H4 (cell line): ENCODE results near the gene MRPL11. TPM values are rescaled to one million over a fixed set of nuclear protein-coding genes. Genes with fewer than 3 reads are reported as not detected.
A peak's percentile ranks its signal among the peaks of the same experiment; 100 is the strongest.
"Not testable (repeated sequence)": the region's sequence is repeated elsewhere in the genome, so short reads cannot be mapped to it uniquely, and the experiment has no call there.

ENCODE experiments used
- DNase-seq: peaks from one replicate; pipeline ENCODE4 v3.0.0-alpha.2; 2015; ENCODE audit warnings: low spot score
- total RNA-seq: library from RNA; depleted of rRNA; stranded (reverse); fragments of >200 nt; shearing (Covaris generic); gene quantifications from 2 replicates; pipeline ENCODE4 v1.2.3, GENCODE V29; 2014

Gene MRPL11
- total RNA-seq, 1 experiment from 2014 or later = 77.7 TPM

DNA sequence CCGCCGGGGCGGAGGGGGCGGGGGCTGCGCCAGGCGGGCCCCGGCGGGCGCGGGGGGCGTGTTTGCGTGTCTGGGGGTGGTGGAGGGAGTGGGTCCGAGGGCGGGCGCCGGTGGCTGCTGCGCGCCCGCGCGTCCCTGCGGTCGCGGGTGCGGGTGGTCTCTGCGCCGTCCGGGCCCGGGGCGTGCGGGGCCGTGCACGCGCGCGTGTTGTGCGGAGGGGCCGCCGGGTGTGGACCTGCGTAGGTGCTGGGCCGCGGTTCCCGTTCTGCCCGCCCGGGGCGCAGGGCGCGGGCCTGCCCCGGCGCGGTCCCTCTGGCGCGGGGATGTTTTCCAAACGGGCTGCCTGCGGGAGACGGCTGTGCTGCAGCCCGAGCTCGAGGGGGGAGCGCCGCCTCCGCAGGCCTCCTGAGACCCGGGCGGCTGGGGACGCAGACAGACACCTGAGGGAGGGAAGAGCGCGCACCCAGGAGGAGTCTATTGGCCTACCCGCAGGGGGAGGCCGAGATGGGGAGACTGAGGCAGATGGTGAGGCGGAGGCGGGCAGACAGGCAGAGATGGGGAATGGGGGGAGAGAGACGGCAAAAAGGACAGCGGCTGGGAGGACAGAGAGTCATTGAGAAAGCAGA is 28.5 kb upstream of the MRPL11 start:
- no peak for DNase-seq

GRCh38 chr11:66466225-66467033 is 27.8 kb upstream of the MRPL11 start, which contains the start of gene PELI3:
Gene PELI3 (plus strand): TSS chr11:66466905. CDS start chr11:66468129, 1,224 bp downstream.
- DNase-seq = peak; percentile 69

- no peak for DNase-seq
Observed at GRCh38 chr11:66465373-66466224, 27.0 kb upstream of the MRPL11 start.

DNA sequence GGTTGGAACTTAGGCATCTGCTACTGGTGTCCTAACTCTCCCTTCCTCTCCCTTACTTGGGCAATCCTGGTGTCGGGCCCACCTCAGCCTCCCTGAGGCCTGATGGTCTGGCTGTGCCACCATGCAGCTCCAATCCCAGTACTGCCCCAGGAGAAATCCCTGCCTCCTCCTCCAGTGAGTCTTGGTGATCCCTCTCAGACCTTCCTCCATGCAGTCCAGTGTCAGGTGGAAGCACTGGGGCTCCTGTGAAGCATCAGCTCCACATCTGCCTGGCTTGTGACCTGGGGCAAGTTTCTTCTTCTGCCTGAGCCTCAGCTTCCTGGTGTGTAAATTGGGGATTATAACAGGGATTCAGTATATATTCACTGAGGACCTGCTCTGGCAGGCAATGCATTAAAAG is 26.3 kb upstream of the MRPL11 start:
- no peak for DNase-seq

- not testable (repeated sequence) for DNase-seq
Observed at GRCh38 chr11:66464116-66464515, 25.5 kb upstream of the MRPL11 start.

- no peak for DNase-seq
Observed at GRCh38 chr11:66462911-66463310, 24.3 kb upstream of the MRPL11 start.

DNA sequence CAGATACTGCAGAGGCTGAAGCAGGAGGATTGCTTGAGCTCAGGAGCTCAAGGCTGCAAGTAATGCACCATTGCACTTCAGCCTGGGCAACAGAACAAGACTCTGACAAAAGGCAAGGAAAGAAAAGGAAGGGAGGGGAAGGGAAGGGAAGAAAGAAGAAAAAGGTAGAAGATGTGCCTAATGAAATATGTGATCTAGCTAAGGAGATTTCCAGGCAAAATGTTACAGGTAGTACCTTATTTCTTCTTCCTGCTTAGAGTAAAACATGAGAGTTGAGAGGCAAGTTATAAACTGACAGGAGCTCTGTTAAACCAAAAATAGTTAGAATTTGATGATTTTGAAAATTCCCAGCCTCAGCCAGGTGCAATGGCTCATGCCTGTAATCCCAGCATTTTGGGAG is 23.4 kb upstream of the MRPL11 start:
- DNase-seq = no peak

GRCh38 chr11:66459138-66459778 is 20.6 kb upstream of the MRPL11 start:
- DNase-seq = no peak

GRCh38 chr11:66457826-66458225 is 19.2 kb upstream of the MRPL11 start:
- no peak for DNase-seq

- DNase-seq = no peak
Observed at GRCh38 chr11:66454828-66455227, 16.2 kb upstream of the MRPL11 start.

- no peak for DNase-seq
Observed at GRCh38 chr11:66454247-66454646, 15.6 kb upstream of the MRPL11 start.

DNA sequence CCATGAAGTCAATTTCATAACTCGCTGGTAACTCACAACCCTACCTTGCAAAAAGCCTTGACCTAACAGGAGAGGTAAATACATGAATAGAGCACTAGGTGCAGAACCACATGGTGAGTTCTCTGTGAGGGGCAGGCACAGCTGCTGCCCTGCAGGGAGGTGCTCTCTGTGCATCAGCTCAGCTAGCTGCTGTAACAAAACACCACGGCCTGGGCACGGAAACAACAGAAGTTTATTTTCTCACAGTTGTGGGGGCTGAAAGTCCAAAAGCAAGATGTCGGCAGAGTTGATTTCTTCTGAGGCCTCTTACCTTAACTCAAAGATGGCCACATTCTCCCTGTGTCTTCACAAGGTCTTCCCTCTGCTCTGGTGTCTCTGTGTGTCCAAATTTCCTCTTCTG is 13.0 kb upstream of the MRPL11 start:
- no peak for DNase-seq

GRCh38 chr11:66450560-66450959 is 11.9 kb upstream of the MRPL11 start:
- DNase-seq = no peak

GRCh38 chr11:66448523-66448922 is 9.9 kb upstream of the MRPL11 start:
- no peak for DNase-seq

GRCh38 chr11:66447012-66447411 is 8.4 kb upstream of the MRPL11 start:
- no peak for DNase-seq

GRCh38 chr11:66443602-66444001 is 5.0 kb upstream of the MRPL11 start:
- peak; percentile 81 for DNase-seq

DNA sequence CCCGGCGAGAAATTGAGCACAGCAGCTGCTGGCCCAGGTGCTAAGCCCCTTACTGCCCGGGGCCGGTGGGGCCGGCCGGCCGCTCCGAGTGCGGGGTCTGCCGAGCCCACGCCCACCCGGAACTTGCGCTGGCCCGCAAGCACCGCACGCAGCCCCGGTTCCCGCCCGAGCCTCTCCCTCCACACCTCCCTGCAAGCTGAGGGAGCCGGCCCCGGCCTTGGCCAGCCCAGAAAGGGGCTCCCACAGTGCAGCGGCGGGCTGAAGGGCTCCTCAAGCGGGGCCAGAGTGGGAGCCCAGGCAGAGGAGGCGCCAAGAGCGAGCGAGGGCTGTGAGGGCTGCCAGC is 2.3 kb upstream of the MRPL11 start:
- DNase-seq = not testable (repeated sequence)

- not testable (repeated sequence) for DNase-seq
Observed at GRCh38 chr11:66440101-66440939, 1.7 kb upstream of the MRPL11 start.

- DNase-seq = no peak
Observed at GRCh38 chr11:66437979-66438503, 607 bp downstream of the MRPL11 start.

DNA sequence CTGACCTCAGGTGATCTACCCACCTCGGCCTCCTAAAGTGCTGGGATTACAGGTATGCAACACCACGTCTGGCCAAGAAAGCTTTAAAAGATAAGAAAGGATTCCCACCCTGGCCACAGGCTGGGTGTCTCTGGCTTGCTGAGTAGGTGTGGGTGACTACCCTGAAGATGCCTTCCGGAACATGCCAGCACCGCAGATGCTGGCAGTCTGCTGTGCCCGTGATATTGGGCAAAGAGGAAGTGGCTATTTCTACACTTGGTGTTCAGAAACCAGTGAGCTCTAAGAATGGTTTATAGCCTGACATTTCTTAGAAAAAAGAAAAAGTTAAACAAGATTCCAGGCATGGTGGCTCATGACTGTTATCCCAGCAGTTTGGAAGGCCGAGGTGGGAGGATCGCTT is 6.1 kb downstream of the MRPL11 start:
- DNase-seq = no peak

- DNase-seq = not testable (repeated sequence)
Observed at GRCh38 chr11:66431871-66432329, 6.7 kb downstream of the MRPL11 start.
